Inferior parietal cortex (tissue), 1 donor: ENCODE results near the gene SMPD3.

Experiments used
- DNase-seq: peaks from one replicate; pipeline ENCODE4 v3.0.0-alpha.2; 2016; ENCODE audit errors: extremely low spot score

The SMPD3 gene

GRCh38 chr16:68383858-68384257 lies 64.5 kb downstream of the SMPD3 start:
- DNase-seq = no peak

GRCh38 chr16:68382296-68382718 lies 66.0 kb downstream of the SMPD3 start:
- no peak for DNase-seq

GRCh38 chr16:68381363-68381724 lies 67.0 kb downstream of the SMPD3 start:
- DNase-seq = no peak

GRCh38 chr16:68380676-68381362 lies 67.5 kb downstream of the SMPD3 start:
- DNase-seq = peak; percentile 25

GRCh38 chr16:68380348-68380670 lies 68.0 kb downstream of the SMPD3 start:
- DNase-seq = no peak

- DNase-seq = no peak
Measured at GRCh38 chr16:68379472-68380347, 68.6 kb downstream of the SMPD3 start.

- no peak for DNase-seq
Measured at GRCh38 chr16:68378436-68379415, 69.6 kb downstream of the SMPD3 start.

GRCh38 chr16:68377667-68378393 lies 70.5 kb downstream of the SMPD3 start:
- DNase-seq = no peak

GRCh38 chr16:68377221-68377620 lies 71.1 kb downstream of the SMPD3 start:
- DNase-seq = no peak

- DNase-seq = no peak
Measured at GRCh38 chr16:68376590-68376989, 71.7 kb downstream of the SMPD3 start.

GRCh38 chr16:68375801-68376536 lies 72.3 kb downstream of the SMPD3 start:
- no peak for DNase-seq

GRCh38 chr16:68374961-68375660 lies 73.2 kb downstream of the SMPD3 start:
- DNase-seq = no peak

GRCh38 chr16:68374246-68374805 lies 74.0 kb downstream of the SMPD3 start:
- peak; percentile 30 for DNase-seq

- DNase-seq = no peak
Measured at GRCh38 chr16:68373528-68374245, 74.6 kb downstream of the SMPD3 start.

- no peak for DNase-seq
Measured at GRCh38 chr16:68372806-68373205, 75.5 kb downstream of the SMPD3 start.

GRCh38 chr16:68372381-68372720 lies 76.0 kb downstream of the SMPD3 start:
- DNase-seq = no peak

- no peak for DNase-seq
Measured at GRCh38 chr16:68371706-68372380, 76.5 kb downstream of the SMPD3 start.

- DNase-seq = no peak
Measured at GRCh38 chr16:68371276-68371651, 77.0 kb downstream of the SMPD3 start.
